ENCODE results near the gene ZXDC. TPM values are rescaled to one million over a fixed set of nuclear protein-coding genes. Genes with fewer than 3 reads are reported as not detected.

The ZXDC gene
- total RNA-seq, 1 donor from 2014 or later = 38.4 TPM

DNA sequence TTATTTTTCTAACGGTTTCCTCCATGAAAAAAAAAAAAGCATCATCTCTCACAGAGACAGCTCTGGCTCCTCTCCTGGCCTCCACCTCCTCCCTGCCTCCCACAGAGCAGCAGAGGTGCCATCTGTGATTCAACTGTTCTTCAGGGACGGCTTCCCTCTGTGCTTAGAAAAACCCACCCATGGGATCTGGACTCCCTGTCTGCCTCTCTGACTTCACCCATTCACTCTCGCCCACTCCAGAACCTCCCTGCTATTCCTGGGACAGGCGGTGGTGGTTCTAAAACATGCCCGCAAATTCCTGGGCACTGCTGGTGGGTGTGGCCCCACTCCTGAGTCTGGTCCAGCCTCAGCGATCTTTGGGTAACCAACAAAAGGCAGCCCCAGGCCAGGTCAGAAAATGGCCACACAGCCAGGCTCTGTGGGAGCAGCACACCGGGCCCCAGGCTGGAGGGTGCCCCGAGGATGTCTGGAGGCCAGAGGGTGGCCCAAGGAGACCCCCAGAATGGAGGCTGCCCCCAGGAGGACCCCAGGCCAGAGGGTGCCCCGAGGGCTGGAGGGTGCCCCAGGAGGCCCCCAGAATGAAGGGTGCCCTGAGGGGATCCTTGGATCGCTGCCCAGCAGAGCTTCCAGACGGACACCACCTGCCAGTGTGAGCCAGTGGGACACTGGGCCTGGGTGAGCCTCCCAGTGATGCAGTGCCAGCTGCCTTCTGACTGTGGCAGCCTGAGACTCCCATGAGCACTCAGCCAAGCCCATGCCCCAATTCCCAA, 45.6 kb upstream of the ZXDC start:
- Histone ChIP-seq H3K27me3 (ENCODE audit: control insufficient read depth, insufficient read depth, low read length) (peaks cover 37% of the 10 kb centered on the region), H3K36me3 (ENCODE audit: control insufficient read depth, insufficient read depth, low read length) (no peaks in the 10 kb centered on the region), H3K4me3 (ENCODE audit: low read depth, low read length) (no peak overlapping the region)
- TF ChIP-seq, protein P1, sequence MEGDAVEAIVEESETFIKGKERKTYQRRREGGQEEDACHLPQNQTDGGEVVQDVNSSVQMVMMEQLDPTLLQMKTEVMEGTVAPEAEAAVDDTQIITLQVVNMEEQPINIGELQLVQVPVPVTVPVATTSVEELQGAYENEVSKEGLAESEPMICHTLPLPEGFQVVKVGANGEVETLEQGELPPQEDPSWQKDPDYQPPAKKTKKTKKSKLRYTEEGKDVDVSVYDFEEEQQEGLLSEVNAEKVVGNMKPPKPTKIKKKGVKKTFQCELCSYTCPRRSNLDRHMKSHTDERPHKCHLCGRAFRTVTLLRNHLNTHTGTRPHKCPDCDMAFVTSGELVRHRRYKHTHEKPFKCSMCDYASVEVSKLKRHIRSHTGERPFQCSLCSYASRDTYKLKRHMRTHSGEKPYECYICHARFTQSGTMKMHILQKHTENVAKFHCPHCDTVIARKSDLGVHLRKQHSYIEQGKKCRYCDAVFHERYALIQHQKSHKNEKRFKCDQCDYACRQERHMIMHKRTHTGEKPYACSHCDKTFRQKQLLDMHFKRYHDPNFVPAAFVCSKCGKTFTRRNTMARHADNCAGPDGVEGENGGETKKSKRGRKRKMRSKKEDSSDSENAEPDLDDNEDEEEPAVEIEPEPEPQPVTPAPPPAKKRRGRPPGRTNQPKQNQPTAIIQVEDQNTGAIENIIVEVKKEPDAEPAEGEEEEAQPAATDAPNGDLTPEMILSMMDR (IDR thresholded peaks at IDR 0.05; ENCODE audit: insufficient read depth, low read length, poor library complexity, severe bottlenecking) = no peak
- DNase-seq (ENCODE audit: low read depth) = no peak

DNA sequence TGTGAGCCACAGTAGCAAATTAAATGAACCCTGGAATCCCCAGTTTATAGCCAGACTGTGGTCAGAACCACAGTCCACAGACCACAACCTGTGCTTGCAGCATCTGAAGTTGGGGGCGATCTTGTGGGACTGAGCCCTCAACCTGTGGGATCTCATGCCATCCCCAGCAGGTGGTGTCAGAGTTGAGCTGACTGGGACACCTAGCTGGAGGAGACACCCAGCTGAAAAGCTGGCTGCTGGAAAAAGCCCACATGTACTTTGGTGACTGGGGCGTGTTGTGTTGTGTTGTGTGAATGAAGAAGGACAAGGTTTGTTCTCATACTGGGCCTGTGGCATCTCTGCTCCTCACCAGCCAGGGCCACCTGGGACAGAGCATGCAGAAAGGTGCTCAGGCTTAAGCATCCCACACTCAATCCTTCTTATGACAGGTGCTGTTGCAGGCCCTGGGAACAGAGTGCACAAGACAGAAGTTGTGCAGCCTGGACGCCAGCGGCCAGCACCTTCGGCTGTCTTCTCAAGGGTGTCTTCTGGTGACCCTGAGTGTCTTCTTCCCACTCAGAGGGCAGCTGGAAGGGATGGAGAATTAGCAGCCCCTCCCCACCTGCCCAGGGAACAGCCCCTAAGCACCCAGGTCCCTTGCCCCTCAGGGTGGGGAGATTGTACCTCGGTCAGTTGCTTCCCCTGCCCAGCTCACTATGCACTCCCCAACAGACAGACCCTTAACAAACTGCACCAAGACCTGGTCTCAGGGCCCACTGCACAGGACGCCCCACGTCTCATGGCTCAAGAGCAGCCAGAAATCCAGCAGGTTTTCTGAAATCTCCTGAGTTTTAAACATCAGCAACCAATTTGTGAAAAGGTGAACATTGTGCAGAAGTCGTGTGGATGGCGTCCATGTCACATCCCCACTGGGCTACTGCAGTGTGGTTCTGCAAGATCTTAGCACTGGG, 44.1 kb upstream of the ZXDC start:
- H3K4me3 ChIP-seq (ENCODE audit: low read depth, low read length) = no peak overlapping the region
- no peaks in the 10 kb centered on the region for H3K36me3 ChIP-seq (ENCODE audit: control insufficient read depth, insufficient read depth, low read length)
- no peak for DNase-seq (ENCODE audit: low read depth)

DNA sequence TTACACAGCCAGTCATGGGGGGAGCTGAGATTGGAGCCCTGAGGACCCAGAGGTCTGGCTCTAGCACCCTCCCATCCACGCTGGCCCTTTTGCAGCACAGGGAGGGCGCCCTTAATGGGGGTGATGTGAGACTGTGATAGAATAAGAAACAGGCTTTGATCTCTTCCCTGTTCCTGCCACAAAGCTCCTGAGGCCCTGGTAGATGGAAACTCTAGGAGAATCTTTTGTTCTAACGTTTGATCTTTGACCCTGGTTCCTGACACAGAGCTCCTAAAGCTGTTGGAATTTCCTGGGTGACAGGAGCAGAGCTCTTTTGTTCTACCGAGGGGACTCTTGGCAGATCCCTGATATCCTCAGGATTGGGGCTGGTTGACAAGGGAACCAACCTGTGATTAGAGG, 43.1 kb upstream of the ZXDC start:
- no peaks in the 10 kb centered on the region for H3K36me3 ChIP-seq (ENCODE audit: control insufficient read depth, insufficient read depth, low read length)
- TF ChIP-seq, protein P1 (IDR thresholded peaks at IDR 0.05; ENCODE audit: insufficient read depth, low read length, poor library complexity, severe bottlenecking) = no peak
- DNase-seq (ENCODE audit: low read depth) = no peak
- H3K4me3 ChIP-seq (ENCODE audit: low read depth, low read length) = no peak overlapping the region
- peaks cover 19% of the 10 kb centered on the region for H3K27me3 ChIP-seq (ENCODE audit: control insufficient read depth, insufficient read depth, low read length)

More for the DNA sequence above, 44.1 kb upstream of the ZXDC start:
- H3K27me3 ChIP-seq (ENCODE audit: control insufficient read depth, insufficient read depth, low read length) = peaks cover 27% of the 10 kb centered on the region
- TF ChIP-seq, protein P1 (IDR thresholded peaks at IDR 0.05; ENCODE audit: insufficient read depth, low read length, poor library complexity, severe bottlenecking) = no peak

DNA sequence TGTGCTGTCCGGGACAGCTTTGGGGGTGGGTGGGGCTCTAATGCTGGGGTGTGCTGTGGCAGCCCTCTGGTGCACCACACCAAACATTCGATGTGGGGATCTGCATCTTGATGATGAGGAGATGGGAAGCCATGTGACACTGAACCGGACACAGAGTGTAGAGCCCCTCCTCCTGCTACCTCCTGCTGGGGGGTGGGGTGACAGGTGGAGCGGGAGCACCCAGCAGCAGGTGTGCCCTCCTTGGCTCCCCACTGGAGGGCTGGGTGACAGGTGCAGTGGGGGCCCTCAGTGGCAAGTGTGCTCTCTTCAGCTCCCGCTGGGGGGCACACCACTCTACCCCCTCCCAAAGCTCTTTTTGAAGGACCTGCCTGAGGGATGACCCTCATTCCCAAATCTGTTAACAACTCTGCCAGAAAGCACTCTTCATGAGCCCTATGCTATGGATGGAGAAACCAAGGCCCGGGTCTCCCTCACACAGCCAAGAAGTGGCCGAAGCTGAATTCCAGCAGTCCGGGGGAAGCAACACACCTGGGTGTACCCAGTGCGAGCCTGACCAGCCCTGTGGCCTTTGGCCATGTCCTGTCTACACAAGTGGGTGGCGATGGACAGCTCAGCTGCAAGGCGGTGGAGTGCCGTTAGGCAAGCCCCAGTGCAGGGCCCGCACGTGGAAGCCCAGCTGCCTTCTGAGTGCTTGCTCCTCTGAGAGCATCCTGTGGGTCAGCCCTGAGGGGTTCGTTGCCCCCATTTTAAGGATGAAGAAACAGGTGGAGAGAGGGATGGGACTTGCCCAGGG, 42.5 kb upstream of the ZXDC start:
- TF ChIP-seq, protein P1 (IDR thresholded peaks at IDR 0.05; ENCODE audit: insufficient read depth, low read length, poor library complexity, severe bottlenecking) = no peak
- Histone ChIP-seq H3K27me3 (ENCODE audit: control insufficient read depth, insufficient read depth, low read length) (peaks cover 13% of the 10 kb centered on the region), H3K4me3 (ENCODE audit: low read depth, low read length) (no peak overlapping the region), H3K36me3 (ENCODE audit: control insufficient read depth, insufficient read depth, low read length) (no peaks in the 10 kb centered on the region)
- DNase-seq (ENCODE audit: low read depth) = no peak

DNA sequence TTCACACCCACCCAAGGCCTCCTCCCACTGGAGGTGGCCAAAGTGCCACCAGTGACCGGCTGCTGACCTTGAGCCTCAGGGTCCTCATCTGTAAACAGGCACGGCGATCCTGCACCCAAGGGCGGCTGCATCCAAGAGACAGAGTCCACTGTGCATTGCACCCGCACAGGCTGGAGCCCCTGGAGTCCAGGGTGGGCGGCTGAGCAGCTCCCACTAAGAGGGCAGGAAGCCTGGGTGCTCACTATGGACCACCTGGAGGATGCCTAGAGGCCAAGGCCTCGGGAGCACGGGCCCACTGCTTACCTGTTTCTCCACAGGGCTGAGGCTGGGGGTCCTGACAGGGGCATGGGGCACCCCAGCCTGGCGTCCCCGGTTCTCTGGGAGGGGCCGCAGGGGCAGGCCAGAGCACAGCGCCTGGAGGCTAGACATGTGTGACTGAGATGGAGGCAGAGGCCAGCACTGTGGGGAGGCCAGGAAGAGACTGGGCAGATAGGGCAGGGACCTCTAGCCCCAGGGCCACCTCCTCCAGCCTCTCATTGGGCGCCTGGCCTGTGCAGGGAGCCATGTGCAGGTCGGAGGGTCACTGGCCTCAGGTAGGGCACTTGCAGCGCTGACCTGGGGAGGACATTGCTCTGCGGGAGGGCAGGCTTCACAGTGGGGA, 41.7 kb upstream of the ZXDC start, which contains the start of gene UROC1:
Gene UROC1, minus strand, starts transcription at position 483 of the 661 bp plus-strand sequence. Its CDS starts 54 bp downstream, at position 429.
- DNase-seq (ENCODE audit: low read depth) = no peak
- TF ChIP-seq, protein P1 (IDR thresholded peaks at IDR 0.05; ENCODE audit: insufficient read depth, low read length, poor library complexity, severe bottlenecking) = no peak
- H3K27me3 ChIP-seq (ENCODE audit: control insufficient read depth, insufficient read depth, low read length) = peaks cover 8% of the 10 kb centered on the region

More for the DNA sequence above, 41.7 kb upstream of the ZXDC start, which contains the start of gene UROC1:
- H3K4me3 ChIP-seq (ENCODE audit: low read depth, low read length) = no peak within 1 kb of the TSS
- no peaks in the 10 kb centered on the region for H3K36me3 ChIP-seq (ENCODE audit: control insufficient read depth, insufficient read depth, low read length)
